Gastroesophageal sphincter (tissue), 3 donors: ENCODE measurements around the gene VSTM2L.

Source experiments
- CTCF ChIP-seq, 4 experiments: fragments of 200-600 bp in 2 of 4; fragments of 450-650 bp in 2 of 4; sonication (generic) in 1 of 4; IDR thresholded peaks; one replicate each; pipeline ENCODE4 v1.5.1; 2017 to 2019; ENCODE audit warnings: antibody characterized with exemption in 4 of 4, mild to moderate bottlenecking in 2 of 4, moderate library complexity in 2 of 4
- EP300 ChIP-seq: sonication (generic); formaldehyde crosslinking; IDR thresholded peaks from one replicate; pipeline ENCODE4 v1.6.1; 2017; ENCODE audit warnings: antibody characterized with exemption, mild to moderate bottlenecking
- POLR2A ChIP-seq, 2 donors: fragments of 450-650 bp; IDR thresholded peaks; one replicate each; pipeline ENCODE4 v1.6.1; 2017; ENCODE audit warnings: antibody characterized with exemption in 2 of 2, mild to moderate bottlenecking in 2 of 2, moderate library complexity in 1 of 2
- POLR2AphosphoS5 ChIP-seq: sonication (generic); formaldehyde crosslinking; IDR thresholded peaks from one replicate; pipeline ENCODE4 v1.6.1; 2017; ENCODE audit warnings: antibody characterized with exemption

- no peak for TF ChIP-seq CTCF (IDR thresholded peaks at IDR 0.05)
- TF ChIP-seq POLR2AphosphoS5 = no peak
- no peak for TF ChIP-seq POLR2A (IDR thresholded peaks at IDR 0.05)
- no peak for TF ChIP-seq EP300
Observed at GRCh38 chr20:37934634-37935375, 31.9 kb downstream of the VSTM2L start.
